HEK293 (cell line): ENCODE data around the gene CCDC180.

Experiments used
- GLI2 ChIP-seq: fragments of 450-650 bp; formaldehyde crosslinking; IDR thresholded peaks from 2 replicates; pipeline ENCODE4; 2017; ENCODE audit warnings: missing biosample characterization, missing genetic modification characterization, low read depth, borderline replicate concordance
- MYNN ChIP-seq: fragments of 450-650 bp; formaldehyde crosslinking; IDR thresholded peaks from 2 replicates; pipeline ENCODE4 v1.5.1; 2016; ENCODE audit warnings: missing biosample characterization, missing genetic modification characterization, borderline replicate concordance
- ZNF114 ChIP-seq: fragments of 450-650 bp; formaldehyde crosslinking; IDR thresholded peaks from 2 replicates; pipeline ENCODE4 v1.5.0; 2017; ENCODE audit warnings: missing biosample characterization, missing genetic modification characterization
- ZNF174 ChIP-seq: fragments of 450-650 bp; formaldehyde crosslinking; IDR thresholded peaks from 2 replicates; pipeline ENCODE4 v1.5.0; 2017; ENCODE audit warnings: missing biosample characterization, mild to moderate bottlenecking, missing genetic modification characterization
- ZNF239 ChIP-seq: fragments of 450-650 bp; formaldehyde crosslinking; IDR thresholded peaks from 2 replicates; pipeline ENCODE4 v1.5.1; 2016; ENCODE audit warnings: missing biosample characterization, missing genetic modification characterization
- ZNF292 ChIP-seq: fragments of 450-650 bp; formaldehyde crosslinking; IDR thresholded peaks from 2 replicates; pipeline ENCODE4 v1.5.1; 2016; ENCODE audit warnings: low read depth, missing biosample characterization, missing genetic modification characterization, borderline replicate concordance
- ZNF37A ChIP-seq: fragments of 450-650 bp; IDR thresholded peaks from 2 replicates; pipeline ENCODE4 v1.5.1; 2018; ENCODE audit warnings: missing biosample characterization, missing genetic modification characterization
- ZSCAN30 ChIP-seq: fragments of 450-650 bp; IDR thresholded peaks from 2 replicates; pipeline ENCODE4 v1.5.1; 2018; ENCODE audit warnings: missing biosample characterization, mild to moderate bottlenecking, missing genetic modification characterization, moderate library complexity
- TF ChIP-seq, protein P1 (sequence below): fragments of 450-650 bp; formaldehyde crosslinking; IDR thresholded peaks from 2 replicates; pipeline ENCODE4 v1.5.1; 2016; ENCODE audit warnings: missing biosample characterization, missing genetic modification characterization
- TF ChIP-seq, protein P2 (sequence below): fragments of 450-650 bp; formaldehyde crosslinking; IDR thresholded peaks from 2 replicates; pipeline ENCODE4 v1.5.1; 2016; ENCODE audit warnings: missing biosample characterization, missing genetic modification characterization
- TF ChIP-seq, protein P3 (sequence below): sonication (generic); formaldehyde crosslinking; IDR thresholded peaks from 2 replicates; pipeline ENCODE4 v1.8.1; 2022; ENCODE audit warnings: mild to moderate bottlenecking, moderate library complexity, missing genetic modification reagents

DNA sequence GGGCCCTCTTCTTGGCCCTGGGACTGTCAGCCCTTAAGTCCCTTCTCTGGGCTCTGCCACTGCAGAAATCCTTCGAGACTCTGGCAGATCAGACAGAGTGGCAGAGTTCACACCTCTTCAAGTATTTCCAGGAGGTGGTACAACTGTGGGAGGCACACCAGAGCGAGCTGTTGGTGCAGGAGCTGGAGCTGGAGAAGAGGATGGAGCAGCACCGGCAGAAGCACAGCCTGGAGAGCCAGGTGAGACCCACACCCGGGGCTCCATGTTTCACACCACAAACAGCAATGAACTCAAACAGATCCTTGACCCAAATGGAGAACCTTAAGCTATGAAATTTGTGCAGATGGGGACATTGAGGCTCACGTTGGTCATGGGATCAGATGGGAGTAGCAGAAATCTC is 17.5 kb downstream of the CCDC180 start:
- TF ChIP-seq MYNN (tag by site-specific recombination) (no peak), ZNF37A (tag by site-specific recombination) (no peak), ZNF114 (tag by site-specific recombination) (no peak), ZNF239 (tag by site-specific recombination) (no peak), ZSCAN30 (tag by site-specific recombination) (no peak), GLI2 (tag by site-specific recombination) (no peak), ZNF292 (tag by site-specific recombination) (no peak), ZNF174 (no peak)
- TF ChIP-seq, protein P1, sequence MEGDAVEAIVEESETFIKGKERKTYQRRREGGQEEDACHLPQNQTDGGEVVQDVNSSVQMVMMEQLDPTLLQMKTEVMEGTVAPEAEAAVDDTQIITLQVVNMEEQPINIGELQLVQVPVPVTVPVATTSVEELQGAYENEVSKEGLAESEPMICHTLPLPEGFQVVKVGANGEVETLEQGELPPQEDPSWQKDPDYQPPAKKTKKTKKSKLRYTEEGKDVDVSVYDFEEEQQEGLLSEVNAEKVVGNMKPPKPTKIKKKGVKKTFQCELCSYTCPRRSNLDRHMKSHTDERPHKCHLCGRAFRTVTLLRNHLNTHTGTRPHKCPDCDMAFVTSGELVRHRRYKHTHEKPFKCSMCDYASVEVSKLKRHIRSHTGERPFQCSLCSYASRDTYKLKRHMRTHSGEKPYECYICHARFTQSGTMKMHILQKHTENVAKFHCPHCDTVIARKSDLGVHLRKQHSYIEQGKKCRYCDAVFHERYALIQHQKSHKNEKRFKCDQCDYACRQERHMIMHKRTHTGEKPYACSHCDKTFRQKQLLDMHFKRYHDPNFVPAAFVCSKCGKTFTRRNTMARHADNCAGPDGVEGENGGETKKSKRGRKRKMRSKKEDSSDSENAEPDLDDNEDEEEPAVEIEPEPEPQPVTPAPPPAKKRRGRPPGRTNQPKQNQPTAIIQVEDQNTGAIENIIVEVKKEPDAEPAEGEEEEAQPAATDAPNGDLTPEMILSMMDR (tag by site-specific recombination): no peak
- TF ChIP-seq, protein P2, sequence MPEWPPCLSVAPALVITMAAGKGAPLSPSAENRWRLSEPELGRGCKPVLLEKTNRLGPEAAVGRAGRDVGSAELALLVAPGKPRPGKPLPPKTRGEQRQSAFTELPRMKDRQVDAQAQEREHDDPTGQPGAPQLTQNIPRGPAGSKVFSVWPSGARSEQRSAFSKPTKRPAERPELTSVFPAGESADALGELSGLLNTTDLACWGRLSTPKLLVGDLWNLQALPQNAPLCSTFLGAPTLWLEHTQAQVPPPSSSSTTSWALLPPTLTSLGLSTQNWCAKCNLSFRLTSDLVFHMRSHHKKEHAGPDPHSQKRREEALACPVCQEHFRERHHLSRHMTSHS: no peak
- TF ChIP-seq, protein P3, sequence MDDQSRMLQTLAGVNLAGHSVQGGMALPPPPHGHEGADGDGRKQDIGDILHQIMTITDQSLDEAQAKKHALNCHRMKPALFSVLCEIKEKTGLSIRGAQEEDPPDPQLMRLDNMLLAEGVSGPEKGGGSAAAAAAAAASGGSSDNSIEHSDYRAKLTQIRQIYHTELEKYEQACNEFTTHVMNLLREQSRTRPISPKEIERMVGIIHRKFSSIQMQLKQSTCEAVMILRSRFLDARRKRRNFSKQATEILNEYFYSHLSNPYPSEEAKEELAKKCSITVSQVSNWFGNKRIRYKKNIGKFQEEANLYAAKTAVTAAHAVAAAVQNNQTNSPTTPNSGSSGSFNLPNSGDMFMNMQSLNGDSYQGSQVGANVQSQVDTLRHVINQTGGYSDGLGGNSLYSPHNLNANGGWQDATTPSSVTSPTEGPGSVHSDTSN (CRISPR knock-in tag): no peak
